NCI-H345 treated with DMSO at 0.1 percent for 48 hours (cell line): ENCODE data around the gene ARID1B.
"Not testable (repeated sequence)": the region's sequence is repeated elsewhere in the genome, so short reads cannot be mapped to it uniquely, and the experiment has no call there.

Experiments
- DNase-seq: peaks from one replicate; lab custom pipeline; 2025; ENCODE audit not compliant: unreplicated experiment; lab: John Stamatoyannopoulos, UW

The ARID1B gene

DNA sequence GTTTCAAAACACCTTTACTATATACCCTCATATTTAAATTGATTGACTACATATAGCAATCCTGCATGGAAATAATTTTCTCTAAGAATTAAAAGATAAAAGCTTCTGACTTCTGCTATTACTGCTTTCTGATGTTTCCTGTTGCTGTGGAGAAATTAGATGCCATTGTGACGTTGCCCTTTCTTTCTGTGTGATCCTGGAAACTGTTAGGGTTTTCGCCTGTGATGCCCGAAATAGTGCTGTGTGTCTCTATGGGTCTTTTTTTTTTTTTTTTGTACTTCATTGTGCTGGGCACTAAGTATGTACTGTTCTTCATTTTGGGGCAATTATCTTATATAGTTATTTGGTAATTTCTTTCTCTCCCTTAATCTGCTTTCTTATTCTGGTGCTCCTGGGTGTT lies 205.0 kb downstream of the ARID1B start:
- no peak for DNase-seq

DNA sequence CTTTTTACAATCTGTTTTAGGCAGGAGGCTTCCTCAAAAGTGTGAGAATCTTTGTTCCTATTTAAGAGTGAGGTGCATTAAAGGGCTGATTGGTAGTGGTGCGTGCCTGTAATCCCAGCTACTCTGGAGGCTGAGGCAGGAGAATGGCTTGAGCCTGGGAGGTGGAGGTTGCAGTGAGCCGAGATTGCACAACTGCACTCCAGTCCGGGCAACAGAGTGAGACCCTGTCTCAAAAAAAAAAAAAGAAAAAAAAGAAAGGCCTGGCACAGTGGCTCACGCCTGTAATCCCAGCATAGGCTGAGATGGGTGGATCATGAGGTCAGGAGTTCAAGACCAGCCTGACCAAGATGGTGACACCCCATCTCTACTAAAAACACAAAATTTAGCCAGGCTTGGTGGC lies 205.7 kb downstream of the ARID1B start:
- DNase-seq = not testable (repeated sequence)

DNA sequence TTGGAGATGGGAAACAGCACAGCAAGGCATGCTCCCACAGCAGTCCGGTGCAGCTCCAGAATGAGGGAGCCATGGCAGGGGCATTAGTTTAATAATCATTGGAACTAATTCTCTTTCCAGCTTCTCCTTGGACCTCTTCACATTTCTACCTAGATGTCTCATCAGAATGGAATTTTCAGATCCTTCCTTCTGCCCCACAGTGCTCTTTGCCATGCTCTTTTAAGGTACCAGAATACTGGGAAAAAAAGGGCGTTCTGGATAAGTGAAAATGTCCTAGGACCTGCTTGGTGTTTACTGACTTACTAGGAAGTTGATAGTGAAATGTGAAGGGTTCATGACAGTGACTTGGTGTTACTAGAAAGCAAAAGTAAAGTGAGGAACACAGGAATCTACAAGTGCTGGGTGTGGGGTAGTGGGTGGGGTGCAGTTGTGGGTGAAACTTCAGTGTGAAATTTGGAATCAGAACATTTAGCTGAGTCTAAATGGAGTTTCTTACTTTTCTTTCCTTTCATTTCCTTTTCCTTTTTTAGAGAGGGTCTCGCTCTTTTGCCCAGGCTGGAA lies 207.1 kb downstream of the ARID1B start:
- DNase-seq = no peak

DNA sequence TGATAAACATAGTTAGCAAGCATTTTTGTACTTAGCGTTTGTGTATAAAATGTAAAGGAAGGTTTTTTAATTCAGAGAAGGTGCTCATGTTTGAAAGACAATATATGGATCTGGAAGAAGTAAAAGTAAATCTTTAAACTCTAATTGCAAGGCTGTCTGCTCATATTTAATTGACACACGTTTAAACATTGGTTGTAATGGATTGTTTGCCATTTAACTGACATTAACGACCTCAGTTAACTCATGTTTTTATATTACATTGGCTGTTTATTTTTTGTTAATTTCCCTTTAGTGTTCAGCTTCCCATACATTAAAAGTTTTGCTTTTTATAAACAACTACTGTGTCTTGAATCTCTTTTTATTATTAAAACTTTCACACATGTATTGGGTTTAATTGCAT lies 208.1 kb downstream of the ARID1B start:
- no peak for DNase-seq

DNA sequence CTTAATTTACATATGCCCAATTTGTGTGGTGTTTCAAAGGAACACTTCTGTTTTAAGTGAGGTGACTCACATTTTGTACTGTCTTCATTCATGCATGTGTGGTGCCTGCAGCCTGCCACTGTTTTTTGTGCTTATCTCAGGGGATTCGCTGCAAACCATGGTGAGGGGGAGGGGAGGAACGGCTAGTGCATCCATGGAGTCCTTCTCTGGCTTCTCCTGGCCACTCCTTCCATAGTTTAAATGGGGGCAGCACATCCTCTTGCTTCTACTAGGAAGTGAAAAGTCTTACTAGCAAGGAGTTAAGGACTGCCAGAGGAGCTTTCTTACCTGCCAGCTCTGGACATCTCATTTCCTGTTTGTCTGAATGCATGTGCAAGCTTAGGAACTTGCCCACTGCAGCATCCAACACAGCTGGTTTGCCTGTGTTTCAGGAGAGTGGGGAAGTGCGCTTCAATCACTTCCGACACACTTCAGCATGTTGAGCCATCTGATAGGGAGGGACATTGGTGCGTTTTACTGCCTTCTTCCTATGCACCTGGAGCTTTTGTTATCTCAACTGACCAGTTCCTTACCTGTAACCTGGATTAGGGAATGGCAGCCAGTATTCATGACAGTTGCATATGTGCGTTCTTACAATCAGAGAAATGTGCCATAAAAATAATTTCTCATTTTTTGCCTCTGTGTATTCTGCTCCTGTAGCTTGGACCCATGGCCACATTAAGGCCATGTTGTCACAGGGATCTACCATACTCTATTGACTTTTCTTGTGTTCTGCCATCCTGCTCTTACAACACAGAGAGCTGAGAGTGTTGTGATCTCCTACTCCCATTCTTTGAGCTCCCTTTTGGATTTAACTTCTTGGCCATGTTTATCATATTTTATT lies 211.3 kb downstream of the ARID1B start:
- DNase-seq = no peak

DNA sequence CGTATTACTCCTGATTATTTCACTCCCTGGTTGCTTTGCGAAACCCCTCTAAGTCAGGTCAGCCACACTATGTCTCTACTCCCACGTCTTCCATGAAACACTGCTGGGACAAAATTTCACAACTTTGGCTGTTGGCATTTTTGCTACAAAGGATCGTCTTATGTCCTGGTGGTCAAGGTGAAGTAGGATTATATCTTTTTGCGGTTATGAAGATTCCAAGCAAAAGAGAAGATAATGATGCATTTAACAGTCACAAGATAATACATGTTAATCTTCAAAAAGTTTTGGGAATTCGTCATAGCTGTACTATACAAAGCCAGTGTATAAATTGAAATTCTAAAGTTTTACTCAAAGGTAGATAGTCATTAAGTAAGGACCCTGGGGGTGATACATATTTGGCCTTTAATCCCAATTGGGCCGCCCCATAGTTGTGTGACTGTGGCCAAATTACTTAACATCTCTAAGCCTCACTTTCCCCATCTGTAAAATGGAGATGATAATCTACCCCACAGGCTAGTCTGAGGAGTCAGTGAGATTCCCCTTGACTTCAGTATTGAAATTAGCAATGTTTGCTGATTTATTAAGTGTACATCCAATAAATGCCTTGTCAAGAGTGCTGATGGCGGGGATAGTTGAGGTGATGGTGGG lies 212.1 kb downstream of the ARID1B start:
- DNase-seq = no peak

DNA sequence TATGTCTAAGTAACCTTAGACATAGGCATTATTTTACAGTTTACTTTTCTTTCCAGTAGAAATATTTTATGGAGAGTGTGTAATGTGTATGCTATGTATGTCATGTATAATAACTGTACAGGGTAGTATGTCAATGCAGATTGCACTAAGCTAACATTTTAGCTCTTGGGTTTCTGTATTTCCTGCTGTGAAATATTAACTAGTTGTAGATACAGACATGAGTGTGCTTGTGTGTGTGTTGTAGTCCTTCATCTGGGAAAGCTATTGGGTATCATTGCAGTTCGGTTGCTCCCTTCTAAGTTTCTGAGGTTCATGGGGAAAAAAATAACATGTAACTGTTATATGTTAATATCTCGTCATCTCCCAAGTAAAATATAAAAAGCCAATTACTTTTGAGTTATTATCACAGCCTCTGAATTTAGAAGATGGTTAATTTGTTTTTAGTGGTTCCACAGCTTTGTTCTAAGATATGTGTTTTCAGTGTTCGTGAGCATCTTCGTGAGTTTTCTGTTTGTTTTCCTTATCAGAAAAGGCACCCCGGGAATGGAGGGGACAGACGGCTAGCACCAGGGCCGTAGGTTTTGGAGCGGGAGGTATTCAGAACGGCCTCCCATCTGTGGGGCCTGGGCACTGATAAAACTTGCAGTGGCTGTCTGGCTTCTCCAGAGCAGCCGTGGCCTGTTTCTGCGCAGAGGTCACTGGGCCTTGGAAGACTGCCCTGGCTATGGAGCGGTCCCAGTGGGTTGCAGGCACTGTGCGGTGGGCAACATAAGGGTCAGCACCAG lies 215.0 kb downstream of the ARID1B start:
- no peak for DNase-seq

DNA sequence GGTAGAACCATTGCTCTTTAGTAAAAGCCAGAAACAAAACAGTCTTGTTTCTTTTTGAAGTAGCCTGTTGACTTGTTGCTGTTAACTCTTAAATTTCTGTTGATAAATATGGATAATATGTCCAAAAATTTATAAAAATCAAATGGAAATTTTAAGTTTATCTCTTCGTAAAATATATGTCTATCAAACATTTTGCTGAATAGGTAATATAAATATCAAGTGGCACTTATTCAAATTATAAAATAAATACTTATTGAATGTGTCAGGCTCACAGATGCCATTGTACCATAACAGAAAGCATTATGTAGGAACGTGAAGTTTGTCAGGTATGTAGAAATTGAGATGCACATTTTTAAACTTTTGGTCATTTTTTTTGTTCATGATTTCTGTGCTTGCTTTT lies 216.5 kb downstream of the ARID1B start:
- DNase-seq = no peak

DNA sequence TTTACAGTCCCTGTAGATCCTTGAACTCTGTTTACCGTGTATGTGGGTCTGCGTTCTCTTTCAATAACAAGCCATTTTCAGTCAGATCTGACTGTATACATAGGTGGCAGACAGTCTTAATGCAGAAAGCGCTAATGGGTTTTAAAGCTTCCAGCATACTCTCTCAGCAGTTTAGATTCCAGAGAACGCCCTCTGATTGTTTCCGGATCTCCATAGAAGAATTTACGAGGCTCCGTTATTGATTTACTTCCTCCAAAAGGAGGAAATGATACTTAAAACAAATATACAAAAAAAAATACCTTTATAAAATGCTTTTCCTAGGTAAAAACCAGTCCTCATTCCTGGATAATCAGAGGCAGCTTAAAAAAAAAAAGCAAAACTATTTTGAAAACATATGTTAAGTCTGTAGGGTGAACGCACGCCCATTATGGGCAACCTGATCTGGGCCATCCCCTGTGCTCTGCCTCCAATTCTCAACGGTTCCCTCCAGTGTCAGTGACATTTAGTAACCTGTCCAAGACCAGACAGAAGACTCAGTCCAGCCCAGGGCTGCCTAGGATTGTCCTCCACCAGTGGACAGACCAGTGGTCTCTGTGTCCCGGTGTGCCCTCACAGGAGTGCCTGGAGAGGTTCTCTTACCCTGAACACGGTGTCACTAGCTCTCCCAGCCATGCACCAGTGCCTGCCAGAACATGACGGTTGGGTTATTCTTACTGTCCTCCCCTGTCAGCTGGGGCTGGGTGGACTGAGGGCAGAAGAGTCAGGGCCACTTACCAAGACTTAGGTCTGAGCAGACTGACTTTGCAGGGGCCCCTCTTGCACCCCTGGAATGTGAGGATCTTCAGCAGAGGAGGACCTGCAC lies 217.3 kb downstream of the ARID1B start:
- DNase-seq = no peak

DNA sequence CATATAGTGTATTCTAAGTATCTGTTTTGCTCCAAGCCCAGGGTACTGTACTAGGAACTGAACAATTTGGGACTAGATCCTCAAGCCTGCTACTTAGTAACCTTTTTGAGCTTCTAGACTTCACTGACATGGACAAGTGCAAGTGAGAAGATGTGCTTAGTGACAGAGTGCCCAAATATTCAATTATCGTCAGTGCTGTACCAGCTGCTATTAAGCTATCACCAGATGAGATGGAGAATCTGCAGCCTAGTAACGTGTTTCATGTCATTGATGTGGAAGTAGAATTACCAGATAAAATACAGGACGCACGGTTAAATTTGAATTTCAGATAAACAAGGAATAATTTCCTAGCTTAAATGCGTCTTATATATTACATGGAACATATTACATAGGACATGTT lies 218.3 kb downstream of the ARID1B start:
- DNase-seq = no peak

DNA sequence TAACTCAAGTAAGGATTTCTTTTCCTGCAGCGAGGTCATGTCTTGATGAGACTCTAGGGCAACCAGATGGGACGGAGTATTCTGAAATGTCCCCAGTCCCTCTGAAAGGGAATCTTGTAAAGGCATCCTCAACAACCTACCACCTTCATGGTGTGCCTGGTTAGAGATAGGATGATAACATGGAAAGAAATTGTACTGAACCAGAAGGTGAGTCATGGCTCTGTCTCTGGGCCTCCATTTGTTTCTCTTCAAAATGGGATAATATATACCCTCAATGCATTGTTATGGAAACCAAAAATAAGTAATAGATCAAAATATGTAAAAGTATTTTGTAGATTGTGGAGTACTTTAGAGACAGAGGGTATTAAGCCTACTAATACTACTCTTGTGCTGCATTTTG lies 219.1 kb downstream of the ARID1B start:
- no peak for DNase-seq

DNA sequence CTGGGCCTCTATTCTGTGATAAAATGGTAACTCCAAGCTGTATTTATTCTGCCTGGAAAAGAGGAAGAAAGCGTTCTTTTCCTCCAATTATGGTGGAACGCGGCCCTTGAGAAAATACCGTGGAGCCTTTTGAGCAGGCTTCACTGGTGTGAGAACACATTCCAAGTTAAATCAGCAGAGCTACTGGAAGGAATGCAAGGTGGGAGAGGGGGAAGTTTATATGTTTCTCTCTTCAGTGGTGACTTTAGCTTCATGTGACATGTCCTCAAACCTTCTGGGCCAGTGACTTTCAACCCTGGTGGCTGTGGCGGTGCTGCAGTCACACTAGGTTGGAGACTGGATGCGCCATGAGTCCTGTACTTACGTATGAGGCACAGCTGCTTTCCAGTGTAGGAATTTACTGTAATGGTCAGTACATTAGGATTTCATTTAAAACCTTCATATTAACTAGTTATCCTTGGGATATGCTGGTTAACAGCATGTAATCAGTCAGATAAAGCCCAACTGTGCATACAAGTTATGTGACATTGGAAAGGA lies 221.7 kb downstream of the ARID1B start:
- DNase-seq = no peak

DNA sequence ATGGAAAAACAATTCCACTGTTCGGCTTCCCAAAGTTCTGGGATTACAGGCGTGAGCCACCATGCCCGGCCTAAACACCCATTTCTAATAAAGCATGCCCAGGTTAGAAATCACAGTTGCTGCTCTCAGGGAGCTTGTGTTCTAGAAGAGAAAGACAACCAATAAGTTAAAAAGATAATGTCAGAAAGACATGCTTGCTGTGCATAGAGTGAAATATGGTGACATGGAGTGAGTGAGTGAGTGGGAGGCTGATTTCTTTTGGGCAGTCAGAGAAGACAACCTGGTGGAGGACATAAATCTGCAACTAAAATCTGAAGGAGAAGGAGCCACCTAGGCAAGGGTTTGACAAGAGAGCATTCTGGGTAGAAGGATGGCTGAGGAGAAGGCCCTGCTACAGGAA lies 222.6 kb downstream of the ARID1B start:
- DNase-seq = no peak

DNA sequence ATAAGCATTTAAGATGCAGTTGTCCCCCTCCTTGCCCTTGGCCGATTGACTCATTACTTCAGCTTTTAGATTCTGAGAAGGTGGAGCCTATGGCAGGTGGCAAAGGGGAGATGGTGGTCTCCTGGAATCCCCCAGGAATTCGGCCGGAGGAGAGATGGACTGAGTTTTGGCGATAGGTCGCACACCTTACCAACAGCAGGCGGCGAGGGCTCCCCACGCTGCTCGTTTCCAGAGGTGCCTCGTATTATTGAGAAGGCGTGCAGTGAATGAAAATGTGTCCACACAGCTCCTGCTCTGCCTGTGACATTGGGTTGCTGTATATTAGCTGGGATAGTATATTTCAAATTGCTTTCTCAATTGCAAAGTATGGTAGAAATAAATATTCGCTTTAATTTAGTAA lies 224.5 kb downstream of the ARID1B start:
- DNase-seq = no peak

DNA sequence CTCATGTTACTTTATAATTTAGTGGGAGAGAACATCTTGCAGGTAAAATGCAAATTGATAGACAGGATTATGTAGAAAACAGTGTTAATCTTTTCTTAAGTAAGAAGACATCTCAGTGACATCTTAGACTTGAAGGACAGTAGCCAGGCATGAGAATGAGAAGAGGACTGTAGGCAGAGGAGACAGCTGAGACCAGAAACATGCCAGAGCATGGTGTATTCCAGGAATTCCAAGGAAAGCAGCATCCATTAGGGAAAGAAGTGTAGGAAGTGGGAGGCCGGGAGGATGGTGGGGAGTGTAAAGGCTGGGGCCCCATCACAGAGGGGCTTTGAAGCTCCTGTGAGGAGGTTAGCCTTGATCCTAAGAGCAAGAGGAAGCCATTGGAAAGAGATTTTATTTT lies 225.6 kb downstream of the ARID1B start:
- no peak for DNase-seq

DNA sequence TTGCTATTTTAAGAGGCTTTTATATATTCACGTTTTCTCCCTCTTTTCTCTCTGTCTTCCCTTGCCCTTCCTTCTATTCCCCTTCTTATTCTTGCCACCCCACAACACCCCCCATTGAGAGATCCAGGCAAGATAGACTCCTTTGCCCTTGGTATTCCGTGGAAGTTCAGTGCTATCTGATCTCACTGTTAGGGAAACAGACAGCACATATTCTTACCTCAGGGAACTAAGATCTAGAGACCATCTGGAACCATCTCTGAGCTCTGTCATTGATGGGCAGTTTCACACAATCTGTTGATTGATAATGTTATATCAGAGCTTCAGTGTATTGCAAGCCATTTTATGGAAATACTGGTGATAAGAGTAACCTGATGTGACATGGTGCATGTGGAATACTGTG lies 228.8 kb downstream of the ARID1B start:
- no peak for DNase-seq

DNA sequence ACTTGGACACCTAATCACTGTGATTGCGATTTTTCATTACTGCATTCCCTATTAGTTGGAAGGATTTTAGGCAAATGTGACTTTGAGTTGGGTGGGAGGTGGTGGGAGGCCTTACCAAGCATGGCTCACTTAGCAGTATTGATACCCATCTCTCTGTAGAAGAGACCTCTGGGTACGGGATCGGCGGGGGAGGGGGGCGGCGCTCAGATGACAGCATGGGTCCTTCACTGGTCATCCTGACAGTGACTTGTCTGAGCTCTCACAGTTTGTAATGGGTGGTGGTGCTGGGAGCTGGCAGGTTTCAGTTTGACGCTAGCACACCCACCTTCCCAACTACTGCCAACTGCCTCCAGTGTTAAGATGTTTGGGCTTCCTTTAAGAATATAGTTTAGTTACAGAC lies 231.4 kb downstream of the ARID1B start:
- DNase-seq = no peak

DNA sequence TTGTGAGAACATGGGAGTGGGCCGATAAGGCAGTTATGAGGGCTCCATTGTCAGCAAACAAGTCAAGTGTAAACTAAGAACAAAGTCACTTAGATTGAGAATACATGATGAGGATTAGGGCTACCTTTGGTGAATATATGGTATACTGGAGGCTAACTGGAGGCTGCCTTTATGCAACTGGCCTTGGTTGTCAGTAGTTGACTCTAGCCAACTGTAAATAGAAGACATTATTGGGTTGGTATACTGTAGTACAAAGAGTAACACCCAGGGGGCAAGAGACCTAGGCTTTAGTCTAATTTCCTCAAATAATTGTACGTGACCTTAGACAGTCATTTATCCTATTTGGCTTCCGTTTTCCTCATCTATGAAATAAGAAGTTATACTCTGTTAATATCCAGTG lies 235.2 kb downstream of the ARID1B start:
- no peak for DNase-seq

DNA sequence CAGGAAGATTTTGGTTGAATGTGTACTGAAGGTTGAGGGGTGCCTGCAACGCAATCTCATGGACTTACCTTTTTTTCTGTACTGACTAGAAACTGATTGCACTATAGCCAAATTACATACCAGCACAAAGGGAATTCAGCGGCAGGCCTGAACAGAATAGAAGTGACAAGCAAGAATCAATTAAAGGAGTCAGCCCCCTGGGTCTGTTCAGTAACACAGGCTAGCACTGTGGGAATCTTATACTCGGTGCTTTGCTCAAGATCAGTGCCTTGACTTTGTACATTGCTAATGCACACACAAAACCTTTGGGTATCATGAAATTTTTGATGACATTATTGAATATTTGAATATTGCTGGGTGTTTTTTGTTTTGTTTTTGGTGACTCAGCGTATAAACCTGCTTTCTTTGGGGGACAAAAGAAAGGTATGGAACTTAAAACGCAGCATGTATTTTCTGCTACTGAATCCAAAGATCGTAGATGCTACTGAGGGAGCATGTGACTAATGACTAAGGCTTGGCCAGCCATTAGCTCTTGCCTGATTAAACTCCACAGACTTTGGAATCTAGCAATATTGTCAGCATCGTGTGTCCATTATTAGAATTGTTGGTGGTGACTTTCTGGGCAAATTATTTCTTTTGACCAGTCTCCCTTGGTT lies 236.6 kb downstream of the ARID1B start:
- no peak for DNase-seq

DNA sequence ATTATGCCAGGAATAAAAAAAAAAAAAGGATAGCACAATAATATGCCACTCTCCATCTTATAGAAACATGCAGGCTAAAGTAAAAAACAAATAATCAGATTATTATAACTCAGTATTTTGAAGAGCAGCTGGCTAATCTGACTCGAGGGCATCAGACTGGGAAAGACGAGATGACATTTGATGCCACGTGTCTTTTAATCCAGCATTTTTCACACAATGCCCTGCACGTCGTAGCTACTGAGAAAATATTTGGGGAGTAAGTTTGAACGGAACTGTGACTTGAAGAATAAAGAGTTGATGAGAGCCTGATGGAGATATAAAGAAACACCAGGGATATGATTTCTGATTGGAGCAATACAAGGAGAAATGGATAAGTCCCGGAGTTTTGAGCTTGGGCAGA lies 237.7 kb downstream of the ARID1B start:
- DNase-seq = no peak
